Measurements from ENCODE around the gene ARHGAP15. TPM values are rescaled to one million over a fixed set of nuclear protein-coding genes. Genes with fewer than 3 reads are reported as not detected.

ARHGAP15 gene
- total RNA-seq, 1 donor from 2014 or later = not detected

DNA sequence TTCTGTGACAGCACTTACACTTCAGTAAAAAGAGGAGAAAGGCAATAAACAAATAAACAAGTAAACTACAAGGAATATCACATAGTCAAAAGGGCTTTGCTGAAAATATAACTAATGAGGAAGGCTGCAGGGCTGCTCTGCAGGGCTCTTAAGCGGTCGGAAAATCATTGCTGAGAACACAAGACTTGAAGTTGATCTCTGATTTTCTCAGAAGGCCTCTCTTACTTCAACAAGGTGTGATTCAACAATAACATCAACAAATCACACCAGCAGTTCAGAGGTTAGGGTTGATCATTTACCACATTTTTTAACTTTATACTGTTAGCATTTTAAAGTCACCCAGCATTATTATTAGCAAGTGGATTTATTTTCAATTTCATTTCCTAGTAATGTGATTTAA lies 215.6 kb downstream of the ARHGAP15 start:
- Histone ChIP-seq H3K27ac (ENCODE audit: low read depth, low read length) (no peak overlapping the region), H3K79me2 (ENCODE audit: insufficient read depth, low read length) (no peaks in the 10 kb centered on the region), H3K27me3 (ENCODE audit: insufficient read depth, low read length) (no peaks in the 10 kb centered on the region), H3K4me3 (ENCODE audit: insufficient read depth, low read depth, low read length) (no peak overlapping the region), H3K9ac (ENCODE audit: low read length) (no peak overlapping the region), H3K9me3 (ENCODE audit: insufficient read depth, low read depth, low read length) (no peaks in the 10 kb centered on the region), H3K4me2 (ENCODE audit: low read length) (no peak overlapping the region), H2AFZ (ENCODE audit: low read depth, low read length) (no peak overlapping the region), H3K4me1 (ENCODE audit: insufficient read depth, low read length) (no peaks in the 10 kb centered on the region), H4K20me1 (ENCODE audit: insufficient read depth, low read length) (no peaks in the 10 kb centered on the region), H3K36me3 (ENCODE audit: insufficient read depth, low read length) (no peaks in the 10 kb centered on the region)
- TF ChIP-seq, protein P1, sequence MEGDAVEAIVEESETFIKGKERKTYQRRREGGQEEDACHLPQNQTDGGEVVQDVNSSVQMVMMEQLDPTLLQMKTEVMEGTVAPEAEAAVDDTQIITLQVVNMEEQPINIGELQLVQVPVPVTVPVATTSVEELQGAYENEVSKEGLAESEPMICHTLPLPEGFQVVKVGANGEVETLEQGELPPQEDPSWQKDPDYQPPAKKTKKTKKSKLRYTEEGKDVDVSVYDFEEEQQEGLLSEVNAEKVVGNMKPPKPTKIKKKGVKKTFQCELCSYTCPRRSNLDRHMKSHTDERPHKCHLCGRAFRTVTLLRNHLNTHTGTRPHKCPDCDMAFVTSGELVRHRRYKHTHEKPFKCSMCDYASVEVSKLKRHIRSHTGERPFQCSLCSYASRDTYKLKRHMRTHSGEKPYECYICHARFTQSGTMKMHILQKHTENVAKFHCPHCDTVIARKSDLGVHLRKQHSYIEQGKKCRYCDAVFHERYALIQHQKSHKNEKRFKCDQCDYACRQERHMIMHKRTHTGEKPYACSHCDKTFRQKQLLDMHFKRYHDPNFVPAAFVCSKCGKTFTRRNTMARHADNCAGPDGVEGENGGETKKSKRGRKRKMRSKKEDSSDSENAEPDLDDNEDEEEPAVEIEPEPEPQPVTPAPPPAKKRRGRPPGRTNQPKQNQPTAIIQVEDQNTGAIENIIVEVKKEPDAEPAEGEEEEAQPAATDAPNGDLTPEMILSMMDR (IDR thresholded peaks at IDR 0.05; ENCODE audit: insufficient read depth, low read depth, low read length) = no peak
- no peak for TF ChIP-seq EZH2 (IDR thresholded peaks at IDR 0.05; ENCODE audit: insufficient read depth, low read length)
- H3K9me3 Mint-ChIP-seq (ENCODE audit: unreplicated experiment) = no peaks in the 10 kb centered on the region
- no peak for FAIRE-seq
- no peaks in the 10 kb centered on the region for H3K27me3 Mint-ChIP-seq (ENCODE audit: low read depth, unreplicated experiment)
- no peak overlapping the region for H3K4me3 Mint-ChIP-seq (ENCODE audit: unreplicated experiment)
- H3K27ac Mint-ChIP-seq (ENCODE audit: unreplicated experiment) = no peak overlapping the region
- no peaks in the 10 kb centered on the region for H3K4me1 Mint-ChIP-seq (ENCODE audit: low read depth, unreplicated experiment)
- no peak for DNase-seq (ENCODE audit: low read depth)
- H3K36me3 Mint-ChIP-seq (ENCODE audit: low read depth, unreplicated experiment) = no peaks in the 10 kb centered on the region

DNA sequence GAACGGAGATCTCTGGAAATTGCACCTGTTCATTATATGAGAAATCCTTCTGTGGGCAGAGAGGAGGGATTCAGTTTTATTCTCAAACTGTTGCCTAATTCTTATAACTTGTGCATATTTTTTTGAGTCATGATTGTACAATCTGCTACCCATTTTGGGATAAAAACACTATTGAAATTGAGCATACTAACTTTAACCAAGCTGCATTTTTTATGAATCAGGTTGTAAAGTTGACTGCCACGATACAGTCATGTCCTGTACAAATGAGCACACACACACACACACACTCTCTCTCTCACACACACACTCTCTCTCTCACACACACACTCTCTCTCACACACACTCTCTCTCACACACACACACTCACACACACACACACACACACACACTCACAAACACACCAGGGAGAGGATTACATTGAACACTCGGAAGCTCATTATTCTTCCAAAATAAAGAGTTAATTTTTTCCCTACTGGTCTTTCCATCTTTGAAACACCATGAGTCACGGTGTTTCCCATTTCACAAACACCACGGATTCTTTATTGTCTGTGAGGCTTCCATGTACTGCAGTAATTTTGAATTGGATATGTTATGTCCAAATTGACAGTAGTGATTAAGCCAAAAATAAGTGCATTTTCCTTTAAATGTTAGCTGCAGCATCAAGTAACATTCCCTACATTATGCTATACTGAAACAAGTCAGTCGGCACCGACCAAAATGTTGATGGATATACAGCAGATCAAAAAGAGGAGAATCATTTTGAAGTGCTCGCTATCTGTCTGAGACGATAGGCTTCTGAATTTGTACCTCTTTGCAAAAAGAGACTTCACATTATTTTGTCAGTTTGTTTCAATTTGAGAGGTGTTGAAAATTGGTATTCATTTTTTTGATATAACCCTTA lies 216.9 kb downstream of the ARHGAP15 start:
- Histone ChIP-seq H3K27me3 (ENCODE audit: insufficient read depth, low read length) (no peaks in the 10 kb centered on the region), H3K27ac (ENCODE audit: low read depth, low read length) (no peak overlapping the region), H3K4me2 (ENCODE audit: low read length) (no peak overlapping the region), H4K20me1 (ENCODE audit: insufficient read depth, low read length) (no peaks in the 10 kb centered on the region), H3K9ac (ENCODE audit: low read length) (no peak overlapping the region), H3K4me1 (ENCODE audit: insufficient read depth, low read length) (no peaks in the 10 kb centered on the region), H2AFZ (ENCODE audit: low read depth, low read length) (no peak overlapping the region), H3K36me3 (ENCODE audit: insufficient read depth, low read length) (no peaks in the 10 kb centered on the region), H3K79me2 (ENCODE audit: insufficient read depth, low read length) (no peaks in the 10 kb centered on the region), H3K9me3 (ENCODE audit: insufficient read depth, low read depth, low read length) (no peaks in the 10 kb centered on the region), H3K4me3 (ENCODE audit: insufficient read depth, low read depth, low read length) (no peak overlapping the region)
- Mint-ChIP-seq H3K27ac (ENCODE audit: unreplicated experiment) (no peak overlapping the region), H3K4me1 (ENCODE audit: low read depth, unreplicated experiment) (no peaks in the 10 kb centered on the region), H3K9me3 (ENCODE audit: unreplicated experiment) (no peaks in the 10 kb centered on the region), H3K36me3 (ENCODE audit: low read depth, unreplicated experiment) (no peaks in the 10 kb centered on the region), H3K4me3 (ENCODE audit: unreplicated experiment) (no peak overlapping the region), H3K27me3 (ENCODE audit: low read depth, unreplicated experiment) (no peaks in the 10 kb centered on the region)
- no peak for TF ChIP-seq EZH2 (IDR thresholded peaks at IDR 0.05; ENCODE audit: insufficient read depth, low read length)
- TF ChIP-seq, protein P1 (IDR thresholded peaks at IDR 0.05; ENCODE audit: insufficient read depth, low read depth, low read length) = no peak
- FAIRE-seq = no peak
- DNase-seq (ENCODE audit: low read depth) = peak; percentile 4

DNA sequence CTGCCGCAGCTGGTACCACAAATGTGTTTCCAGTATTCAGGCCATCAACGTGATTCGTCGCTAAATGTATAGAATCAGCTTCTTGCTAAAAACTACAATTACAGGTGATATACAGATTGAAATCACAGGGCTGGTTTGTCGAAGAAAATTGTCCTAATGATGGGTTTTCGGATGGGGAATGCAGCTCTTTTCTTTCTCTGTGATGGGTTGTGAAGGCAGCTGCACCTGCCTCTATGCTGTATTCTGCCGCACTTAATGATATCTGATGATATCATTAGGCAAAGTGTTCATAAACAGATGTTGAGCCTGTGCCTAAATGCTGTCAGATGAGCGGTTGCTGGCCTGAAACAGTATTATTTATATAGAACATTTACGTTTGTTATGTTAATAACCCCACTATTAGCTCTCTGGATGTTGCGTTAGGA lies 218.1 kb downstream of the ARHGAP15 start:
- no peaks in the 10 kb centered on the region for H3K36me3 ChIP-seq (ENCODE audit: insufficient read depth, low read length)
- Mint-ChIP-seq H3K36me3 (ENCODE audit: low read depth, unreplicated experiment) (no peaks in the 10 kb centered on the region), H3K4me1 (ENCODE audit: low read depth, unreplicated experiment) (no peaks in the 10 kb centered on the region), H3K4me3 (ENCODE audit: unreplicated experiment) (no peak overlapping the region), H3K9me3 (ENCODE audit: unreplicated experiment) (no peaks in the 10 kb centered on the region), H3K27ac (ENCODE audit: unreplicated experiment) (no peak overlapping the region), H3K27me3 (ENCODE audit: low read depth, unreplicated experiment) (no peaks in the 10 kb centered on the region)
- H3K79me2 ChIP-seq (ENCODE audit: insufficient read depth, low read length) = no peaks in the 10 kb centered on the region
- no peaks in the 10 kb centered on the region for H3K4me1 ChIP-seq (ENCODE audit: insufficient read depth, low read length)
- FAIRE-seq = no peak
- H4K20me1 ChIP-seq (ENCODE audit: insufficient read depth, low read length) = no peaks in the 10 kb centered on the region
- H3K9ac ChIP-seq (ENCODE audit: low read length) = no peak overlapping the region
- H2AFZ ChIP-seq (ENCODE audit: low read depth, low read length) = no peak overlapping the region
- no peak for TF ChIP-seq EZH2 (IDR thresholded peaks at IDR 0.05; ENCODE audit: insufficient read depth, low read length)
- TF ChIP-seq, protein P1 (IDR thresholded peaks at IDR 0.05; ENCODE audit: insufficient read depth, low read depth, low read length) = no peak
- H3K27ac ChIP-seq (ENCODE audit: low read depth, low read length) = no peak overlapping the region
- DNase-seq (ENCODE audit: low read depth) = no peak
- no peaks in the 10 kb centered on the region for H3K9me3 ChIP-seq (ENCODE audit: insufficient read depth, low read depth, low read length)
- H3K27me3 ChIP-seq (ENCODE audit: insufficient read depth, low read length) = no peaks in the 10 kb centered on the region
- no peak overlapping the region for H3K4me3 ChIP-seq (ENCODE audit: insufficient read depth, low read depth, low read length)
- no peak overlapping the region for H3K4me2 ChIP-seq (ENCODE audit: low read length)
